Body of pancreas (tissue), 4 donors: Measurements from ENCODE around the gene SEC61A1. TPM values are rescaled to one million over a fixed set of nuclear protein-coding genes. Genes with fewer than 3 reads are reported as not detected.

ENCODE experiments used
- ATAC-seq: fragments of 150-250 bp; one replicate; pipeline ENCODE4 v1.9.1; 2016
- DNase-seq, 4 donors: peaks; one replicate each; pipeline ENCODE4 v3.0.0-alpha.2; 2019
- H3K27ac ChIP-seq, 4 donors: fragments of 200-600 bp; sonication (generic); 1 replicate in 3 of 4; 2 replicates in 1 of 4; pipeline versions ENCODE4 v1.5.1 to v1.6.1; 2016 to 2019; ENCODE audit warnings: mild to moderate bottlenecking in 1 of 4, mixed read lengths in 1 of 4, moderate library complexity in 1 of 4
- H3K27me3 ChIP-seq, 2 donors: fragments of 200-600 bp; sonication (generic); one replicate each; pipeline ENCODE4 v1.6.0; 2016; ENCODE audit warnings: mild to moderate bottlenecking in 1 of 2
- H3K36me3 ChIP-seq, 2 donors: fragments of 200-600 bp; sonication (generic); replicated peaks in 1 of 2; 2 replicates each; pipeline ENCODE4 v1.5.1; 2016; ENCODE audit warnings: low read depth in 2 of 2; ENCODE audit not compliant: insufficient read depth in 1 of 2
- H3K4me1 ChIP-seq: fragments of 200-600 bp; sonication (generic); one replicate; pipeline ENCODE4 v1.6.0; 2016
- H3K4me3 ChIP-seq, 2 donors: fragments of 200-600 bp; sonication (generic); 1 replicate in 1 of 2; 2 replicates in 1 of 2; pipeline ENCODE4 v1.5.1; 2016 to 2019
- H3K9me3 ChIP-seq, 3 donors: fragments of 200-600 bp; sonication (generic); 1 replicate in 2 of 3; 2 replicates in 1 of 3; pipeline ENCODE4 v1.5.1; 2016
- CTCF ChIP-seq, 7 experiments: fragments of 450-650 bp in 4 of 7; fragments of 200-600 bp in 3 of 7; sonication (generic) in 3 of 7; IDR thresholded peaks; one replicate each; pipeline ENCODE4 v1.5.1; 2016 to 2019; ENCODE audit warnings: antibody characterized with exemption in 7 of 7
- POLR2A ChIP-seq, 3 donors: fragments of 450-650 bp; IDR thresholded peaks; one replicate each; pipeline ENCODE4 v1.6.1; 2016; ENCODE audit warnings: antibody characterized with exemption in 3 of 3, mild to moderate bottlenecking in 2 of 3
- WGBS, 2 donors: methylation state at CpG; one replicate each; pipeline ENCODE4 v1.1.5; 2017; 5-methylcytosine and 5-hydroxymethylcytosine counted together
- intact Hi-C: fragments of 100-400 bp; cut with DNase I; formaldehyde crosslinking; loops from one replicate; pipeline ENCODE4 v1.15.1; 2023
- total RNA-seq, 2 donors: library from RNA; depleted of rRNA; stranded (reverse); fragments of >200 nt; gene quantifications; one replicate each; pipeline ENCODE4 v1.1.0, GENCODE V29; 2016

The SEC61A1 gene
- total RNA-seq, 2 donors from 2014 or later = 168 to 207 TPM

- ATAC-seq (peak; percentile 50), DNase-seq (no peak)
- Histone ChIP-seq H3K4me1 (peaks cover 12% of the 10 kb centered on the region), H3K27ac (peak overlapping the region in 1 of 4 donors; percentile 14), H3K27me3 (no peaks in the 10 kb centered on the region), H3K4me3 (no peak overlapping the region), H3K9me3 (no peaks in the 10 kb centered on the region), H3K36me3 (no peaks in the 10 kb centered on the region)
- TF ChIP-seq POLR2A (IDR thresholded peaks at IDR 0.05) (no peak), CTCF (IDR thresholded peaks at IDR 0.05) (no peak)
- intact Hi-C loops = no loop called here
- WGBS, 2 donors = 14 to 80% methylated on average over 1 of the region's 1 CpG
Measured at GRCh38 chr3:128040660-128041059, 11.6 kb upstream of the SEC61A1 start.

GRCh38 chr3:128041344-128041743 lies 10.9 kb upstream of the SEC61A1 start:
- 18 to 29% methylated on average over 1 of the region's 1 CpG for WGBS, 2 donors
- ATAC-seq (peak; percentile 27), DNase-seq (no peak)
- Histone ChIP-seq H3K27ac (peak overlapping the region in 2 of 4 donors; percentile 3 to 14), H3K4me1 (peaks cover 12% of the 10 kb centered on the region), H3K36me3 (no peaks in the 10 kb centered on the region), H3K4me3 (no peak overlapping the region), H3K9me3 (no peaks in the 10 kb centered on the region), H3K27me3 (no peaks in the 10 kb centered on the region)
- intact Hi-C loops = no loop called here
- TF ChIP-seq CTCF (IDR thresholded peaks at IDR 0.05) (no peak), POLR2A (IDR thresholded peaks at IDR 0.05) (no peak)

- Histone ChIP-seq H3K27me3 (no peaks in the 10 kb centered on the region), H3K4me3 (no peak overlapping the region), H3K9me3 (no peaks in the 10 kb centered on the region), H3K36me3 (peaks cover 0 to 3% of the 10 kb centered on the region in 2 donors), H3K27ac (no peak overlapping the region), H3K4me1 (peaks cover 34% of the 10 kb centered on the region)
- intact Hi-C loops = no loop called here
- no peak for ATAC-seq
- 50 to 54% methylated on average over 3 of the region's 3 CpGs for WGBS, 2 donors
- TF ChIP-seq CTCF (IDR thresholded peaks at IDR 0.05) (no peak), POLR2A (IDR thresholded peaks at IDR 0.05) (no peak)
- peak in 3 of 4 donors; percentile 37 to 58 (median 45) for DNase-seq
Measured at GRCh38 chr3:128050597-128050996, 1.6 kb upstream of the SEC61A1 start.

- no peaks in the 10 kb centered on the region for H3K27me3 ChIP-seq
- WGBS, 2 donors = 13 to 16% methylated on average over 7 to 10 of the region's 10 CpGs
- H3K9me3 ChIP-seq = no peaks in the 10 kb centered on the region
- H3K36me3 ChIP-seq = peaks cover 0 to 5% of the 10 kb centered on the region in 2 donors
- TF ChIP-seq POLR2A (IDR thresholded peaks at IDR 0.05) (no peak), CTCF (IDR thresholded peaks at IDR 0.05) (no peak)
- H3K27ac ChIP-seq = peak overlapping the region; percentile 74 to 98 (median 88)
- no peak for DNase-seq
- peak overlapping the region; percentile 36 to 82 for H3K4me3 ChIP-seq
- ATAC-seq = peak; percentile 4
- intact Hi-C loops = no loop called here
- peaks cover 41% of the 10 kb centered on the region for H3K4me1 ChIP-seq
Measured at GRCh38 chr3:128051459-128051836, 789 bp upstream of the SEC61A1 start.

- WGBS, 2 donors = 0 to 5% methylated on average over 10 to 33 of the region's 33 CpGs
- Histone ChIP-seq H3K9me3 (no peaks in the 10 kb centered on the region), H3K4me1 (peaks cover 47% of the 10 kb centered on the region), H3K27me3 (no peaks in the 10 kb centered on the region), H3K4me3 (peak overlapping the region; percentile 96 to 98), H3K27ac (peak overlapping the region; percentile 88 to 99 (median 97)), H3K36me3 (peaks cover 0 to 10% of the 10 kb centered on the region in 2 donors)
- no peak for DNase-seq
- TF ChIP-seq CTCF (IDR thresholded peaks at IDR 0.05) (no peak), POLR2A (IDR thresholded peaks at IDR 0.05) (no peak)
- intact Hi-C loops = no loop called here
- ATAC-seq = peak; percentile 12
Measured at GRCh38 chr3:128052595-128053351, 536 bp downstream of the SEC61A1 start.
